Mesenteric fat pad (tissue), 1 donor: ENCODE data around the gene MTREX. TPM values are rescaled to one million over a fixed set of nuclear protein-coding genes. Genes with fewer than 3 reads are reported as not detected.

Experiments
- DNase-seq: peaks from one replicate; pipeline ENCODE4 v3.0.0-alpha.2; 2020; ENCODE audit warnings: low spot score
- total RNA-seq: library from RNA; stranded (reverse); fragmentation: NEBNext Ultra II Directional; extraction: Animal tissue kit (Norgen Biotek cat#: 25700); gene quantifications from one replicate; pipeline ENCODE4 v1.2.1, GENCODE V29; 2021
- donor health status: DM: yes; HTN: yes; CAD: no.

MTREX gene
- total RNA-seq, 1 donor from 2014 or later, result 49.3 TPM

GRCh38 chr5:55324815-55325418 is 17.1 kb downstream of the MTREX start:
- DNase-seq, result no peak

GRCh38 chr5:55325621-55326020 is 17.8 kb downstream of the MTREX start:
- DNase-seq, result no peak

GRCh38 chr5:55327281-55327680 is 19.5 kb downstream of the MTREX start:
- DNase-seq, result no peak

GRCh38 chr5:55331321-55331720 is 23.5 kb downstream of the MTREX start:
- no peak for DNase-seq

GRCh38 chr5:55333017-55333416 is 25.2 kb downstream of the MTREX start:
- DNase-seq, result no peak

GRCh38 chr5:55333811-55334210 is 26.0 kb downstream of the MTREX start:
- DNase-seq, result no peak

- DNase-seq, result no peak
These were observed 30.4 kb downstream of the MTREX start for GRCh38 chr5:55338092-55338613.

- DNase-seq, result no peak
These were observed 31.0 kb downstream of the MTREX start for GRCh38 chr5:55338810-55339243.

- no peak for DNase-seq
These were observed 35.3 kb downstream of the MTREX start for GRCh38 chr5:55343107-55343506.

- no peak for DNase-seq
These were observed 35.8 kb downstream of the MTREX start for GRCh38 chr5:55343609-55344008.

- no peak for DNase-seq
These were observed 36.7 kb downstream of the MTREX start for GRCh38 chr5:55344392-55344992.

GRCh38 chr5:55345327-55345726 is 37.5 kb downstream of the MTREX start:
- DNase-seq, result no peak

GRCh38 chr5:55347786-55348185 is 40.0 kb downstream of the MTREX start:
- no peak for DNase-seq

- no peak for DNase-seq
These were observed 43.0 kb downstream of the MTREX start for GRCh38 chr5:55350754-55351153.

- DNase-seq, result no peak
These were observed 49.1 kb downstream of the MTREX start for GRCh38 chr5:55356896-55357295.

- DNase-seq, result no peak
These were observed 52.4 kb downstream of the MTREX start for GRCh38 chr5:55360190-55360589.

GRCh38 chr5:55363856-55364255 is 56.1 kb downstream of the MTREX start:
- no peak for DNase-seq

- DNase-seq, result no peak
These were observed 56.8 kb downstream of the MTREX start for GRCh38 chr5:55364537-55365055.

- DNase-seq, result no peak
These were observed 62.6 kb downstream of the MTREX start for GRCh38 chr5:55370291-55370925.

GRCh38 chr5:55371145-55371544 is 63.4 kb downstream of the MTREX start:
- no peak for DNase-seq

- no peak for DNase-seq
These were observed 64.5 kb downstream of the MTREX start for GRCh38 chr5:55372130-55372925.

GRCh38 chr5:55377810-55378209 is 70.0 kb downstream of the MTREX start:
- DNase-seq, result no peak
